H9 (cell line): ENCODE measurements around the gene GCK. TPM values are rescaled to one million over a fixed set of nuclear protein-coding genes. Genes with fewer than 3 reads are reported as not detected.

ENCODE experiments used
- DNase-seq: peaks from one replicate; pipeline ENCODE4 v3.0.0-alpha.2; 2017
- H2AFZ ChIP-seq: one replicate; pipeline ENCODE4 v1.6.1; 2013; ENCODE audit warnings: mild to moderate bottlenecking, low read length, control low read depth, moderate library complexity
- H2AK5ac ChIP-seq: 2 replicates; pipeline ENCODE4 v1.6.1; 2013; ENCODE audit warnings: low read length, control low read depth, mixed read lengths; ENCODE audit not compliant: insufficient read length
- H2BK120ac ChIP-seq: one replicate; pipeline ENCODE4 v1.6.1; 2013; ENCODE audit warnings: low read depth, mild to moderate bottlenecking, low read length, control low read depth, inconsistent platforms; ENCODE audit not compliant: poor library complexity, severe bottlenecking
- H2BK12ac ChIP-seq: 2 replicates; pipeline ENCODE4 v1.6.1; 2013; ENCODE audit warnings: low read length, control low read depth, mixed read lengths, low read depth; ENCODE audit not compliant: insufficient read length
- H2BK15ac ChIP-seq: 2 replicates; pipeline ENCODE4 v1.6.1; 2013; ENCODE audit warnings: low read depth, low read length, control low read depth
- H2BK20ac ChIP-seq: one replicate; pipeline ENCODE4 v1.6.1; 2013; ENCODE audit warnings: low read depth, mild to moderate bottlenecking, low read length, control low read depth, inconsistent platforms; ENCODE audit not compliant: poor library complexity, severe bottlenecking
- H2BK5ac ChIP-seq: 2 replicates; pipeline ENCODE4 v1.6.1; 2013; ENCODE audit warnings: low read length, control low read depth, mixed read lengths; ENCODE audit not compliant: insufficient read length
- H3K14ac ChIP-seq: 2 replicates; pipeline ENCODE4 v1.6.1; 2013; ENCODE audit warnings: low read length, control low read depth; ENCODE audit not compliant: insufficient read depth
- H3K18ac ChIP-seq: 2 replicates; pipeline ENCODE4 v1.6.1; 2013; ENCODE audit warnings: low read depth, mild to moderate bottlenecking, mixed read lengths, low read length, control low read depth; ENCODE audit not compliant: insufficient read length
- H3K23ac ChIP-seq: 2 replicates; pipeline ENCODE4 v1.6.1; 2013; ENCODE audit warnings: low read length, control low read depth, mixed read lengths, low read depth; ENCODE audit not compliant: insufficient read length
- H3K23me2 ChIP-seq: 2 replicates; pipeline ENCODE4 v1.6.1; 2013; ENCODE audit warnings: low read depth, mild to moderate bottlenecking, mixed read lengths, low read length, control low read depth; ENCODE audit not compliant: insufficient read length, poor library complexity, severe bottlenecking
- H3K27ac ChIP-seq: 2 replicates; pipeline ENCODE4 v1.5.1; 2013; ENCODE audit warnings: low read length, control low read depth, mixed read lengths, low read depth; ENCODE audit not compliant: insufficient read length
- H3K27me3 ChIP-seq: 2 replicates; pipeline ENCODE4 v1.6.1; 2013; ENCODE audit warnings: low read length, control low read depth, inconsistent platforms; ENCODE audit not compliant: insufficient read depth
- H3K4ac ChIP-seq: 2 replicates; pipeline ENCODE4 v1.6.1; 2013; ENCODE audit warnings: low read depth, mild to moderate bottlenecking, control low read depth, inconsistent platforms, low read length, moderate library complexity
- H3K4me1 ChIP-seq: 2 replicates; pipeline ENCODE4 v1.6.1; 2013; ENCODE audit warnings: low read length, control low read depth, inconsistent platforms; ENCODE audit not compliant: insufficient read depth
- H3K4me2 ChIP-seq: 2 replicates; pipeline ENCODE4 v1.6.1; 2013; ENCODE audit warnings: low read length, control low read depth, mixed read lengths; ENCODE audit not compliant: insufficient read length, insufficient read depth
- H3K56ac ChIP-seq: 2 replicates; pipeline ENCODE4 v1.6.1; 2013; ENCODE audit warnings: low read depth, mild to moderate bottlenecking, mixed read lengths, low read length, control low read depth; ENCODE audit not compliant: insufficient read length
- H3K79me1 ChIP-seq: 2 replicates; pipeline ENCODE4 v1.6.1; 2013; ENCODE audit warnings: low read depth, mild to moderate bottlenecking, moderate library complexity, low read length, control low read depth, inconsistent platforms; ENCODE audit not compliant: insufficient read depth, poor library complexity, severe bottlenecking
- H3K79me2 ChIP-seq: 2 replicates; pipeline ENCODE4 v1.6.1; 2013; ENCODE audit warnings: low read length, control low read depth, inconsistent platforms; ENCODE audit not compliant: insufficient read depth
- H3K9ac ChIP-seq: 2 replicates; pipeline ENCODE4 v1.6.1; 2013; ENCODE audit warnings: low read length, control low read depth, mixed read lengths; ENCODE audit not compliant: insufficient read length; ENCODE audit errors: extremely low read depth
- H3K9me3 ChIP-seq: one replicate; pipeline ENCODE4 v1.6.1; 2013; ENCODE audit warnings: low read depth, low read length, inconsistent platforms; ENCODE audit not compliant: control insufficient read depth
- H3T11ph ChIP-seq: one replicate; pipeline ENCODE4 v1.6.1; 2013; ENCODE audit warnings: mild to moderate bottlenecking, low read length, control low read depth, inconsistent platforms
- H4K20me1 ChIP-seq: one replicate; pipeline ENCODE4 v1.6.1; 2013; ENCODE audit not compliant: control insufficient read depth, insufficient read length, insufficient read depth
- H4K5ac ChIP-seq: 2 replicates; pipeline ENCODE4 v1.6.1; 2013; ENCODE audit warnings: low read depth, mild to moderate bottlenecking, mixed read lengths, low read length, control low read depth; ENCODE audit not compliant: insufficient read length
- H4K8ac ChIP-seq: replicated peaks from 2 replicates; pipeline ENCODE4 v1.6.1; 2013; ENCODE audit warnings: low read length, control low read depth, mixed read lengths, low read depth; ENCODE audit not compliant: insufficient read length
- H4K91ac ChIP-seq: 2 replicates; pipeline ENCODE4 v1.6.1; 2013; ENCODE audit warnings: low read depth, mild to moderate bottlenecking, moderate library complexity, mixed read lengths, low read length, control low read depth; ENCODE audit not compliant: insufficient read length
- H3K27ac Mint-ChIP-seq, 3 experiments: 2 replicates in 2 of 3; 3 replicates in 1 of 3; pipeline ENCODE4 v1.8.0; 2020 to 2021; ENCODE audit warnings: mixed read lengths in 3 of 3, mild to moderate bottlenecking in 1 of 3, moderate library complexity in 1 of 3
- H3K27me3 Mint-ChIP-seq: 2 replicates; pipeline ENCODE4 v1.8.0; 2021; ENCODE audit warnings: low read depth, mild to moderate bottlenecking, moderate library complexity, mixed read lengths
- H3K36me3 Mint-ChIP-seq, 3 experiments: 2 replicates in 2 of 3; 3 replicates in 1 of 3; pipeline ENCODE4 v1.8.0; 2020 to 2021; ENCODE audit warnings: low read depth in 3 of 3, mixed read lengths in 3 of 3; ENCODE audit not compliant: insufficient read depth in 1 of 3
- H3K4me1 Mint-ChIP-seq, 2 experiments: 2 replicates each; pipeline ENCODE4 v1.8.0; 2020; ENCODE audit warnings: mixed read lengths in 2 of 2
- H3K4me3 Mint-ChIP-seq, 2 experiments: 2 replicates in 1 of 2; 3 replicates in 1 of 2; pipeline ENCODE4 v1.8.0; 2020 to 2021; ENCODE audit warnings: mild to moderate bottlenecking in 2 of 2, mixed read lengths in 2 of 2, moderate library complexity in 1 of 2
- H3K9me3 Mint-ChIP-seq, 2 experiments: 2 replicates in 1 of 2; 3 replicates in 1 of 2; pipeline ENCODE4 v1.8.0; 2020; ENCODE audit warnings: mild to moderate bottlenecking in 2 of 2, mixed read lengths in 2 of 2, moderate library complexity in 1 of 2
- WGBS: extraction: QIAGEN DNeasy Blood & Tissue Kit; methylation state at CpG from one replicate; pipeline ENCODE4 v1.1.7; 2013; ENCODE audit warnings: missing lambda C conversion rate, low lambda C conversion rate, mixed read lengths; ENCODE audit not compliant: insufficient read length; ENCODE audit errors: extremely low coverage; 5-methylcytosine and 5-hydroxymethylcytosine counted together
- total RNA-seq: library from RNA; stranded (reverse); gene quantifications from 2 replicates; pipeline ENCODE4 v1.2.1, GENCODE V29; 2021
- TF ChIP-seq, protein P1 (sequence below): fragments of 200-600 bp; sonication (generic); conservative IDR thresholded peaks from 3 replicates; pipeline ENCODE4 v1.8.0; 2021; ENCODE audit warnings: antibody characterized with exemption, mild to moderate bottlenecking

The GCK gene
- total RNA-seq, 1 experiment from 2014 or later, result 0.98 TPM

DNA sequence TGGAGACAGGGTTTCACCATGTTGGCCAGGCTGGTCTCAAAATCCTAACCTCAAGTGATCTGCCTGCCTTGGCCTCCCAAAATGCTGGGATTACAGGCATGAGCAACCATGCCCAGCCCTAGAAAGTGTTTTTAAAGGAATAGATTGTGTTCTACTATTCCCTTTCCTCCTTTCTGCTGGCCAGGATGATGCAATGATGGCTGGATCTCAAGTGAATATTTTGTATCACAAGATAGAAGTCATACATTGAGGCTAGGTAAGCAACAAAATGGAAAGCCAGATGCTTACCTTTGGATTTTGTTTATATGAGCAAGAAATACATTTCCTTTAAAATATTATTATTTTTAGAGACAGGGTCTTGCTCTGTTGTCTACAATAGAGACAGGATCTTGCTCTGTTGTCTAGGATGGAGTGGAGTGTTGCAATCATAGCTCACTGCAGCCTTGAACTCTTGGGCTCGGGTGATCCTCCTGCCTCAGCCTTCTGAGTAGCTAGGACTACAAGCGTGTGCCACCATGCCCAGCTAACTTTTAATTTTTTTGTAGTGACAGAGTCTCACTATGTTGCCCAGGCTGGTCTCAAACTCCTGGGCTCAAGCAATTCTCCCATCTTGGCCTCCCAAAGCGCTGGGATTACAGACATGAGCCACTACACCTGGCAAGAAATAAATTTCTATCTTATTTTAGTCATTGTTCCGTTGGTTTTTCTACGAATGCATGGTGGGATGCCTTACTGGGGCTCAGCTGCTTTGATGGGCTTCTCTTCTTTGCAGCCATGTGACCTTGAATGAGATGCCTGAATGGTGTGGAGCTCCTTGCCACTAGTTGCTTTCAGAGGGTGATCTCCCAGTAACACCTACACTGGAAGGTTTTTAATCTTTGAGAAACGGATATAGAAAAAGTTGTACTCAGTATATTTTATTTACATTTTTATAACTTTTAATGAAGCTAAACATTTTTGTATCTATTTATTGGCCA, 90.9 kb downstream of the GCK start:
- peaks cover 1 to 8% of the 10 kb centered on the region in 2 experiments for H3K4me1 Mint-ChIP-seq
- Histone ChIP-seq H2AFZ (no peak overlapping the region), H3K4me2 (no peak overlapping the region), H2BK5ac (no peak overlapping the region), H4K5ac (no peak overlapping the region), H2BK120ac (no peak overlapping the region), H3K79me1 (no peaks in the 10 kb centered on the region), H3K27ac (no peak overlapping the region), H3K4ac (no peak overlapping the region), H3K4me1 (no peaks in the 10 kb centered on the region), H2BK12ac (no peak overlapping the region), H3K23me2 (no peaks in the 10 kb centered on the region), H3K27me3 (no peaks in the 10 kb centered on the region; the same call in 1 of the 2 replicates), H3K9me3 (no peaks in the 10 kb centered on the region), H3K9ac (no peak overlapping the region), H3K14ac (no peak overlapping the region), H3K56ac (no peak overlapping the region), H2BK20ac (no peak overlapping the region), H3K79me2 (no peaks in the 10 kb centered on the region), H3K23ac (no peak overlapping the region), H2BK15ac (no peak overlapping the region), H3K18ac (no peak overlapping the region), H4K91ac (no peak overlapping the region), H3T11ph (no peak overlapping the region), H2AK5ac (no peak overlapping the region), H4K20me1 (no peaks in the 10 kb centered on the region), H4K8ac (no peak overlapping the region)
- H3K27me3 Mint-ChIP-seq, result peaks cover 26% of the 10 kb centered on the region
- TF ChIP-seq, protein P1, sequence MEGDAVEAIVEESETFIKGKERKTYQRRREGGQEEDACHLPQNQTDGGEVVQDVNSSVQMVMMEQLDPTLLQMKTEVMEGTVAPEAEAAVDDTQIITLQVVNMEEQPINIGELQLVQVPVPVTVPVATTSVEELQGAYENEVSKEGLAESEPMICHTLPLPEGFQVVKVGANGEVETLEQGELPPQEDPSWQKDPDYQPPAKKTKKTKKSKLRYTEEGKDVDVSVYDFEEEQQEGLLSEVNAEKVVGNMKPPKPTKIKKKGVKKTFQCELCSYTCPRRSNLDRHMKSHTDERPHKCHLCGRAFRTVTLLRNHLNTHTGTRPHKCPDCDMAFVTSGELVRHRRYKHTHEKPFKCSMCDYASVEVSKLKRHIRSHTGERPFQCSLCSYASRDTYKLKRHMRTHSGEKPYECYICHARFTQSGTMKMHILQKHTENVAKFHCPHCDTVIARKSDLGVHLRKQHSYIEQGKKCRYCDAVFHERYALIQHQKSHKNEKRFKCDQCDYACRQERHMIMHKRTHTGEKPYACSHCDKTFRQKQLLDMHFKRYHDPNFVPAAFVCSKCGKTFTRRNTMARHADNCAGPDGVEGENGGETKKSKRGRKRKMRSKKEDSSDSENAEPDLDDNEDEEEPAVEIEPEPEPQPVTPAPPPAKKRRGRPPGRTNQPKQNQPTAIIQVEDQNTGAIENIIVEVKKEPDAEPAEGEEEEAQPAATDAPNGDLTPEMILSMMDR, result no peak
- no peaks in the 10 kb centered on the region for H3K36me3 Mint-ChIP-seq
- H3K27ac Mint-ChIP-seq, result no peak overlapping the region
- WGBS, result no CpG with 5 or more reads among the region's 6 CpGs
- no peak overlapping the region for H3K4me3 Mint-ChIP-seq
- no peaks in the 10 kb centered on the region; a peak in 1 of 5 replicates for H3K9me3 Mint-ChIP-seq
- no peak for DNase-seq
